Stimulated activated CD4-positive, alpha-beta T cell treated with anti-CD3 and anti-CD28 coated beads, TNF-alpha, amount 100 ng/mL, for 48 hours (primary cell): ENCODE results near the gene ARRDC4.
"Not testable (repeated sequence)": the region's sequence is repeated elsewhere in the genome, so short reads cannot be mapped to it uniquely, and the experiment has no call there.

ENCODE experiments used
- DNase-seq, 3 donors: peaks; one replicate each; pipeline ENCODE4 v3.0.0-alpha.2; 2020; ENCODE audit warnings: low read depth in 3 of 3

The ARRDC4 gene

DNA sequence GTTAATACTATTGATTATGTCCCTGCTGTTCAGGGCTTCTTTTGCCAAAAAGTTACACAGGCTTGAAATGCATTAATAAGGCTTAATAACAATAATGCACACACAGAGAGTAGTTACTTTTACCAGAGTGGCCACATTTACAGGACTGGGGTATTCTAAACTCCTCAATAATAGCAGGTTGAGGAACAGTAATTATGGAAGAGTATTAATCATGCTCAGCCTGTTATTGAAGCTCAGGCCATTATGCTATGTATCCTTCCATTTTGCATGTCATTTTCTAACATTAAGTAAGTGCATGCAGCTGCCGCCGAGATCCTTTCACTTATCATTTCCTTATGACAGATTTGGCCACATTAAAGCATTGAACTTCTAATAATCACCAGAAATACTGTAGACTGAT lies 5.7 kb downstream of the ARRDC4 start:
- DNase-seq, result no peak

DNA sequence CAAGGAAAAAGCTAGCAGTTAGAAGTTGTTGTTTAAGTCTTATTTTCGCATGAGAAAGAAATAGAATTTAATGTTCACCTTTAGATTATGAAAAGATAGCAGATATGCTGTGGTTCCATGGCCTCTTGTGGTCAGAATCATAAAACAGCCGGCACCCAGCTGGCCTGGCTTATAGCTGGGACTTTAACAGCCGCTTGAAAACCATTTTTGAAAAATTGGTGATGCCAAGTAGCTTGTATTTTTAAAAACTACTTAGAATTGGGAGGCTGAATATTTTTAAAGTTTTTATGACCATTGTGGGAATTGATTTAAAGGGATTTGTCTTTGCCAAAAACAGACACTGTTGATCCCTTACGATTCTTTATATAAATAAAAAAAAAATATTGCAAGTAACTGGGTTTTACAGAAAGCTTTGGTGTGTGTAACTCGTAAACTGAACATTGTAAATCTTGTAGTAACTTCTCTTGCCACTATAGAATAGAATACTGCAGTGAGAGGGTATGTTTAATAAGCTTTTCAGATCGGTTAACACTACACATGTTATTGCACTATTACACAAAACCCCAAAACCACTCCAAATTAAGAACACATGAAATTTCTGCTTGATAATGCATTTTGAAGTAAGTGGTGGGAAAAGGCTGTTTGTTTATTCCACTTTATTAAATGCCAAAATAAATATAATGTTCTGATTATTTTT lies 6.6 kb downstream of the ARRDC4 start:
- DNase-seq, result no peak

DNA sequence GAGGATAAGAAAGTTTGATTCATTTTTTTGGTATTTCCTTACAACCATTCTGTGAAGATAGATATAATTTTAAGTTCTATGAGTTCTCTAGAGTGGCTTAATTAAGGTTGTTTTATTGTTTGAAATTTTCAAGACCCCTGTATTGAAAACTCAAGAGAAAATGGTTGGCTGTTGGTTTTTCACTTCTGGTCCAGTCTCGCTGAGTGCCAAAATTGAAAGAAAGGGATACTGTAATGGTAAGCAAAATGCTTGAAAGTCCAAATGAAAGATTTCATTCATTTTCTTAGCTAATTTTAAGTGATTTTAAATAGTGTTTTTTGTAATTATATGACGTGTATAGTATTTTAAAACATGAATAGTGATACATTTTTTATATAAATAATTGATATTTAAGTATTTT lies 7.4 kb downstream of the ARRDC4 start:
- DNase-seq, result no peak

DNA sequence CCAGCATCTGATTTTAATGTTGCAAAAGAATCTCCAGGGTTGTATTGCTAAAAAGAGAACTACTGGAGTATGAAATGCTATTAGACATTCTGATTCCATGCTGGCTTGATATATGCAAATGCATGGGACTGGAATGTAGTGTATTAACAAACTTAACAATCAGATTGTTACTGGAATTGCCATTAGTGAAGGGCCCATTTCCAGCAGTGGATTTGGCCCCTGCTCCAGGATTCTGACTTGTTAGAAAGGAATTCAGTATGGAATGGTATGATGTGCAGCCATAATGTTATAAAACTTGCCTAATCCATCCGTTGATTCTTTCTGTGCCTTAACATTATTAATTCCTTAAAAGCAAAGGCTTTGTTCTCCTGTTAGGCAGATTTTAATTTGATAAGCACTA lies 7.9 kb downstream of the ARRDC4 start:
- DNase-seq, result no peak

DNA sequence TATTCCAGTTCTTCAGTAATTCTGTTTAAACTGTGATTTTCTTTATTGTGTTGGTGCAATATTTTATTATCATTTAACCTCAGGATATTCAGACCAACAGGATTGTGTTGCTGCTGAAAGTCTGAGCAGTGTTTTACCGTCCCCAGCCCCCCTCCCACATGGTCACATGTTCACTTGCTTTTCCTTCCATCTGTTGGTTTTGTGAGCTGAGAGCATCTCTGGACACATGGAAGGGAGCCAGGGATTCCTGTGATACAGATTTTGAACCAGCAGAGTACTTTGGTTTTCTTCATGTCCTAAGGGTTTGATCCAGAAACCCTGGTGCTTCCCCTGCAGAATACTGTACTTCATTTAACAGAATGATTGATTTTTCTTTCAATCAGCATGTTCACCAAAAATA lies 11.9 kb downstream of the ARRDC4 start:
- no peak for DNase-seq

DNA sequence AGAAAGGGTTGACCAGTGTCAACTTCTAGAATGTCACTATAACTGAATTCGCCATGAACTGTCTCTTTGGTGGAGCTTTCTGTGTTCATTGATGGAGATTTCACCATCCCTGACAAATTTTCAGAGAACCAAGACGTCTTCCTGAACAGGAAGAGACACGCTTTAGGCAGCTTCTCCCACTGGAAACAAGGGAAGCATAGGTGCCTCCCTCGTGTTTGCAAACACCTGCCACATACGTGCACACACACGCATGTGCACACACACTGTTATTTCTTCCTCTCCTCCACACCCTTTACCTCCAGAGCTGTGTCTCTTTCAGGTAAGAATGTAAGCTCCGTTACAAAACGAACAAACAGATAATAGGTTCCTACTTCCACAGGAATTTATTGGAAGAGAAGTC lies 15.6 kb downstream of the ARRDC4 start:
- DNase-seq, result no peak

DNA sequence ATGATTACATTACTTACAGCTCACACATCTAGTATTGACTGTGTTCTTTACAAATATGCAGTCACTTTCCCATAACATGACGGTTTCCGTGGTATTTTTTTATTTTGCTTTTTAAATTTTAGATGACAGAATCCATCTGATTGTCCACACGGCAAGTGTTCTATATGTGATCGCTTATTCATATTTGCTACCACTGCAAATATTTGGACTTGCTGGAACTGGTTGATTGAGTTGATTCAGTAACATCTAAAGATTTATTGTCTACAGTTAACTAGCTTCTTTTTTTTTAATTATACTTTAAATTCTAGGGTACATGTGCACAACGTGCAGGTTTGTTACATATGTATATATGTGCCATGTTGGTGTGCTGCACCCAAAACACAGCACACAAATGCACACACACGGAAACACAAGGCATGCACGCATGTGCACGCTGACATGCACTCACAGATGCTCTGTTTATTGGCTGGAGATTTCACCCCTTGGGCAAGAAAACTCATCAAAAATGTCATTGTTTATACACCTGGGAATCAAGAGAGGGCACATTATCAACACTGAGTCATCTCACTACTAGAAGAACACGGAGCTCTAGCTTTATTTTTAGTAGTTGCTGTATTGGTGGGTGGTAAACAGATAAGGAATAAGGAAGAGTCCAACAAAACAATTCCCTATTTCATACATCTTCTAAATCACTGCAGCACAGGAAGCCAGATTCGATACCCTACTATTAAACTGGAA lies 16.4 kb downstream of the ARRDC4 start:
- DNase-seq, result no peak

DNA sequence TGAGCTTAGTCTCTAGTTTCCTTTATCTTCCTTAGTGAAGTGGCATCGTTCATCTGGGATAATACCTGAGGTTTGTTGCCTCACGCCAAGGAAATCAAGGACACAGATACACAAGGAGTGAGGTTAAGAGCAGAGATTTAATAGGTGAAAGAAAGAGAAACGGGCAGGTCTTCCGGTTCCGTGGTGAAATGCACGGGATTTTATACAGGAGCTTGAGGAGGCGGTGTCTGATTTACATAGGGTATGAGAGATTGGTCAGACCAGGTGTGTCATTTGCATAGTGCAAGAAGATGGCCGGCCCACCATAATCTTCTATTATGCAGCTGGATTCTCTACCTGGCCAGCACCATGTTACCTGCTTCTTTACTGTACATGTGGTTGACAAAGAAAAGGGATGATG lies 17.2 kb downstream of the ARRDC4 start:
- no peak for DNase-seq

DNA sequence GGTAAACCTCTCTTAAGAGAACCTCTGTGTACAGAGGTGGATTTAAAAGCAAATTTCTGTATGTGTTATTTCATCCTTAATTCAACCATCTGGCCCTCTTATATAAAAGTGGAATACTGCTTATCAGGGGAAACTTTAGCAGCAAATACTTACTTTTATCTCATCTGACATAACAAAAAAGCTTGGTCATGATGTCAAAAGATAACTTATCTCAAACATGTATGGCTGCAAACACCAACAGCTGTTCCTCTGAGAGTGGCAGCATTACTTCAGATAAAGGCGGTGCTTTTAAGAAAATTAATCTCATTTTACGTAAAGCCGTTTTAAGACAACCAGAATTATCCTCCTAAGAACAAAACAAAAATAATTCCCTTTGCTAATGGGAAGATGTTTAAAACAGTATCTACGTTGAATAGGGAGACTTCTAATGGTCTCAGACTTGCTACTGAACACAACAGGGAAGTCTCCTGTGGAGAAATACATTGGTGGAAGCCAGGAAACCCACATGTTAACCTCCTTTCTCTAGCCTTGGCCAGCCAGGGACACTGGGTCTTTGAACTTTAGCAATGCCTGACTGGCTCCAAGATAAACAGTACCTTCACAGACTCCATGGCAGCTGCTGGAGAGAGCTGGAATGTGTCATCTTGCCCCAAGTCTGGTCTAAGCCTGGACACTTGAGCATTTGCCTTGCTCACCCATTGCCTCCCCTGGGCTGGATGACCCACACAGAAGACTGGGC lies 18.1 kb downstream of the ARRDC4 start:
- no peak for DNase-seq

DNA sequence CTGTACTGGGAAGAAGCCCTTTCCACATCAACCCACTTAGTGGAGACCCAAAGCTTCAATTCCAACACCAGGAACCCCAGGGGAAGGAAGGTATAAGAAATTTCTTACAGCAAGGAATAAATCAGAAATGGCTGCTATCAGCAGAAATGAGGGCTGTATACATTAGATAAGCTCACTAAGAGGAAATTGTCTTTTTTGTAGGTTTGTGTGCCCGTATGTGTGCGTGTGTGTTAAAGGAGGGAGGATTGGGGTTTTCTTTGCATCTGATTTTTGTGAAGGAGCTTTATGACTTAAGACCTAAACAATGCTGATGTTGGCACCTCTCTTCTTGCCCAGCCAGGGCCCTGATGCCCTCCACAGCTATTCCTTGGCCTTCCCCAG lies 18.6 kb downstream of the ARRDC4 start:
- DNase-seq, result no peak

DNA sequence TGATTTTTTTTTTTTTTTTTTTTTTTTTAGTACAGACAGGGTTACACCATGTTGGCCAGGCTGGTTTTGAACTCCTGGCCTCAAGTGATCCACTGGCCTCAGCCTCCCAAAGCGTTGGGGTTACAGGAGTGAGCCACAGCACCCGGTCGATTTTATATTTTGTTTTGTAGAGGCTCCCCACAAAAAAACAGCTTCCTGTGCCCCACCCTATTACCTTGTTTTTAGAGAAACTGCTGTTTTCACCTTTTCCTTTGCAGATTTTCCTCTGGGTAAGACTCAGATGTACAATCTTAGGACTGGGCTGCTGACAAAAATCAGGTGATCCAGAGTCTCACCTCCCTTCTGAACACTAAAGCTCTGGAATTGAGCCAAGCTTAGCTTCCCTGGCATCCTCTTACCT lies 20.6 kb downstream of the ARRDC4 start:
- DNase-seq, result no peak

DNA sequence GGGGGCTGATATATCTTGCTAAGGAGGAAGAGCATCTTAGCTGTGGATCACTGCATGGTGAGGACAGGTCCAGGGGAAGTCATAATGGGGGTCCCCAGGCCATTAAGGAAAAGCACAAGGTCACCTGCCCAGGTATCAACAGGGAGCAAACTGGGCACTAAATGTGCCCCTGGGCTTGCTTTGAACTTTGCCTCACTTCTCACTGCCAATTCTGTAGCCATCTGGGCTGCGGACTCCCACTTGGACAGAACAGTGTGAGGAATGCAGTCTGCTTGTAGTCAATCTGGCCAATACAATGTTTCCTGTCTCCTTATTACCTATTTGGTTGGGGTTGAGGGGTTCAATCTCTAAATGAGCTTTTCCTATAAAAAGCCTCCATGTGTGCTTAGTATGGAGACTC lies 21.3 kb downstream of the ARRDC4 start:
- no peak for DNase-seq

DNA sequence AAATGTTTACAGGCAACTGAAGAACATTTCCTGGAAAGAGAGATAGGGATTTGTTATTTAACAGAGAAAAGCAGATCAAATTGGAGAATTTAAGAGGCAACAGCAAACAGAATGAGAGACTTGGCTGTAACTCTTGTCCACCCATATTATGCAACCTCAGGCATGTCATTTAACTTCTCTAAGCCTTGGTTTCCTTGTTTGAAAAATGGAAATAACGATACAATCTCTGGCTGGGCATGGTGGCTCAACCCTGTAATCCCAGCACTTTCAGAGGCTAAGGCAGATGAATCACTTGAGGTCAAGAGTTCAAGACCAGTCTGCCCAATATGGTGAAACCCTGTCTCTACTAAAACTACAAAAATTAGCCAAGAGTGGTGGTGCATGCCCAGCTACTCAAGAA lies 23.7 kb downstream of the ARRDC4 start:
- DNase-seq, result no peak

DNA sequence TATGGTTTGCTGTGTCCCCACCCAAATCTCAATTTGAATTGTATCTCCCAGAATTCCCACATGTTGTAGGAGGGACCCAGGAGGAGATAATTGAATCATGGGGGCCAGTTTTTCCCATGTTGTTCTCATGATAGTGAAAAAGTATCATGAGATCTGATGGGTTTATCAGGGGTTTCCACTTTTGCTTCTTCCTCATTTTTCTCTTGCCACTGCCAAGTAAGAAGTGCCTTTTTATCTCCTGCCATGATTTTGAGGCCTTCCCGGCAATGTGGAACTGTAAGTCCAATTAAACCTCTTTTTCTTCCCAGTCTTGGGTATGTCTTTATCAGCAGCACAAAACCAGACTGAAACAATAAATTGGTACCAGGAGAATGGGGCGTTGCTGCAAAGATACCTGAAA lies 25.5 kb downstream of the ARRDC4 start:
- DNase-seq, result not testable (repeated sequence)

DNA sequence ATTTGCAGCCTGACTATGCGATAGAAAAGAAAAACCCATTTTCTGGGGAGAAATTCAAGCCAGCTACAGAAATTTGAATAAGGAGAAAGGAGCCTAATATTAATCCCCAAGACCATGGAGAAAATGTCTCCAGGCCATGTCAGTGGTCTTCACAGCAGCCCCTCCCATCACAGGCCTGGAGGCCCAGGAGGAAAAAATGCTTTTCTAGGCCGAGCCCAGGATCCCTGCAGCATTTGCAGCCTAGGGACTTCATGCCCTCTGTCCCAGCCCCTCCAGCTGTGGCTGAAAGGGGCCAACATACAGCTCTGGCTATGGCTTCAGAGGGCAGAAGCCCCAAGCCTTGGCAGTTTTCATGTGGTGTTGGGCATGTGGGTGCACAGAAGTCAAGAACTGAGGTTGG lies 26.3 kb downstream of the ARRDC4 start:
- no peak for DNase-seq

DNA sequence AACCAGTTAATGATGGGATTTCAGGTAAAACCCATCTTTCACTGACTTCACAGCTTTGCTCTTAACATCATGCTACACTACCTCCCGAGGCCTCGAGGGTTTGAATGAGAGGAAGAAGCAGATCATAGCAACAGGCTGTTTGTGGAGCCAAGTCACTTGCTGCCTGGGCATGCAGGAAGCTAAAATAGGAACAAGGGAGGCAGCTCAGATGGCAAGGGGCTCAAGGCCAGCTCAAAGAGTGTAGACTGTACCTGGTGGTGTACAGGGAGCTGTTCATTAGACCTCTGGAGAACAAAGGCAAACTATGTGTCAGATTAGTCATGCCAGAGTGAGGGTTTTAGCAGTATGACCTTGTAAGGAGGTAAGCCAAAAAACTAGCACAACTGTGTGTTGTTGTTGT lies 28.8 kb downstream of the ARRDC4 start:
- no peak for DNase-seq

DNA sequence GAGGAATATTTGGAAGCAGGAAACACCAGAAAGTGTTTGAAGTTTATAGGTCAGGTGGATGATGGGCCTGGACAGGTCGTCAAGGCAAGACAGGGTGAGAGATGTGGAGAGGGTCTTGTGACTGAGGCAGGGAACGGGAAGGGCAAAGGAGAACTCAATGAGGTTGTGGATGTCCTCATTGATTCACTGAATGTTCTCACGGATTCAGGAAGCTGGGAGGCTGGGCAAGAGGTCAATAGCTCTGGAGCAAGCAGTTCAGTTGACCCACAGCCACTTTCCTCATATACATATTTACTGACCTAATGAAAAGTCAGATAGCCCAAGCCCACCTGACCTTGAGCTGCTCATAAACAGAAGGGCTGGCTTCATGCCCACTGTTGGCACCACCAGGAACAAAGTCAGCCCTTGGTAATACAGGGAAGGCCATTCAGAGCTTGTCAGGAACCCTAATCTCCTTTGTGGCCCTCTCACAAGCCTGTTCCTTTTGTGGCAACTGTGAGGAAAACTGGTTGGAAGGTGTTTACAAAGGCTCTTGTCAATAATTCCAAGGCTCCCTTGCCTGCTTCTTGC lies 31.6 kb downstream of the ARRDC4 start:
- no peak for DNase-seq

DNA sequence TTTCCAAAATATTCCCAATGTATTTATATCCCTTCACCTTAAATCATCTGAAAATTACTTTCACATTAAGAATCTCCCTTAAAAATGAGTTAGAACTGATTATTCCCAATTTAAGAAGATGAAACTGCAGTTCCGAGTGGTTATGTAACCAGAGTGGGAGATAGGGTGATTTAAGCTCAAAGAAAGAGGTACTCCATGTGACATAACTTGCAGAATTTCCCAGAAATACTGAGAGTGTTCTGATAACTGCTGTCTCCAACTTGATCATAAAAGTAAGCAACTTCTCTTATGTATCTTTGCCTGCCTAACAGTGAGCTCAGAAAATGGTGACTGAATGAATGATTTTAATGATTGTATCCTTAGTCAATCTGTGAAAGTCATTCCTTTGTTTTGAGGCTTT lies 32.3 kb downstream of the ARRDC4 start:
- DNase-seq, result no peak

DNA sequence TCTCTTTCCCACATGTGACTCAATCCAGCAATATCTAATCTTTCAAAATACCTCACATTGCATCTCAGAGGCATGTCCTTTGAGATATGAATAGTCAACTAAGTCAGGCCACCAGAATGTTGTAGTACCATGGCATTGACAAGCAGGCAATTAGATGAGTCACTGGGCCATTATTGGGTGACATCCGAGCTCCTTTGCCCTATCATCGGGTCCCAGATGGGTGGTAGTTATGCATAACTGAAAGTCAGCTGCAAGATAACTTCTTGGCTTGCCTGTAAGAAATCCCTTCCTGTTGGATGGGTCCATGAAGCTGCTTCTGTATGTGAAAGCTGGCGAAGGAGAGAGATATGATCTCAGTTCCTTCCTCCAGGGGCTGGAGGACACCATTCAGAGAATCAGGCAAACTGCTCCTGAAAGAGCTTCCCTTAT lies 32.8 kb downstream of the ARRDC4 start:
- DNase-seq, result no peak

DNA sequence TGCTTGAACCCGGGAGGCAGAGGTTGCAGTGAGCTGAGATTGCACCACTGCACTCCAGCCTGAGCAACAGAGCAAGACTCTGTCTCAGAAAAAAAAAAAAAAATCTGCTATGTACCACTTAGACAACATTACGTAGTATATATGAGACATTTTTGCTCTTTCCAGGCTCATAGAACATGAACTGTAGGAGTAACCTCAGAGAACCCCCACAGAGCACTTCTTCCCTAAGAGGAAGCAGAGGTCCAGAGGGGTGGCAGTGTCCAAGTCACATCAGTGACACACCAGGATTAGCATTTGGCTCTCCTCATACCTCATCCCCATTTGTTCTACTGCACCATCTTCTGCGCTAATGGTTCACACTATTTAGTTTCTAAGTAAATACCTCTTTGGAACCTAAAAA lies 33.7 kb downstream of the ARRDC4 start:
- no peak for DNase-seq

DNA sequence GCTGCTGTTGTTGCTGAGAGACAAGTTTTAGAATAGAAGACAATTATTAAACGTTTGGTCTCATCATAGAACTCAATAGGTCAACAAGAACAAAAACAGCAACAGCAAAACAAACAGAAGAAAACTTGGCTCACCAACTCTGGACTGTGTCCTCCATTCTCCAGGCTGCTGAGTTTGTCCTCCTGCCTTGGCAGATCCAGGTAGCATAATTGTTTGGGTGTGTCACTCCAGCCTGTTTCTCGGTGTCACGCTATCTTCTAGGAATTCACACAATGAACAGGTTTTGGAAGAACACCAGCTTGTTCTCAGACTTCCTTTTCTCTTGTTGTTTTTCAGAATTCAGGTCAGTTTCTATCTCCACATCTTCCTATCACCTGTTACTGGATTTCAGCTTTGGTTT lies 34.7 kb downstream of the ARRDC4 start:
- no peak for DNase-seq

DNA sequence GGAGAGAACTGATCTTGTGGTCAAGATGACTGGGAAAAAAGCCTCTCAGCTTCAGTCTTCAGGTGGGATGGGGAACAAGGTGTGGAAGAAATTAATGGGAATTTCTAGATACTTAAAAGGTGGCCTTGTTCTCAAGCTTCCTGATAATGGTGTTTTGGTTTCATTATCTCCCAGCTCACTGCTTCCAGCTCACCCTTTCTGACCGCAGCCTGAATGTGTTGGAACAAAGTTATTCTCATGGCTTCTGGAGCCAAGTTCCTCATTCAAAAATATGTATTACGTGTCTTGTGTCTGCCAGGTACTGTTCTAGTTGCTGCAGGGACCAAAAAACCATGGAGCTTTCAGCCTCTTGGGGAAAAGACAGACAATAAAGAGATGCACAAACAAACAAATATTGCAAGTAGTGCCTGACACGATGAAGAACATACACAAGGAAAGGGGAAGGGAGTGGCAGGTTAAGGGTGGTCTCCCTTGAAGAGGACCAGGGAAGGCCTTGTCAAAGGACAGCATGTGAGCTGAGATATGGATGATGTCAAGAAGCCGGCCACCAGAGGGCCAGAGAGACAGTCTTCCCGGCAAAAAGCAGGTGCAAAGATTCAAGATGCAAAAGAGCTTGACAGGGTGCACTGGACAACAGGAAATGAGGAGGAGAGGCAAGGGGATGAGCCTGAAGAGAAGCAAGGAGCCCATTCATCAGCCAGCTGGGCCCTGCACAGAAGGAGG lies 35.5 kb downstream of the ARRDC4 start:
- DNase-seq, result peak in 1 of 3 donors; percentile 4
